Left lung (tissue), 10 donors: Measurements from ENCODE around the gene CYP1A1. TPM values are rescaled to one million over a fixed set of nuclear protein-coding genes. Genes with fewer than 3 reads are reported as not detected.

Experiments used
- ATAC-seq: fragments of 200-7000 bp; cut with Tn5 transposase; one replicate; pipeline ENCODE4 v1.9.1; 2020; ENCODE audit warnings: moderate library complexity
- DNase-seq, 4 donors: peaks; one replicate each; pipeline ENCODE4 v3.0.0-alpha.2; 2013 to 2020
- H3K27ac ChIP-seq, 2 donors: fragments of 200-600 bp; sonication (generic) in 1 of 2; one replicate each; pipeline versions ENCODE4 v1.5.0 to v1.8.0; 2020 to 2021
- H3K27me3 ChIP-seq, 2 donors: fragments of 200-600 bp; sonication (generic) in 1 of 2; one replicate each; pipeline versions ENCODE4 v1.5.0 to v1.8.0; 2020 to 2021
- H3K36me3 ChIP-seq, 2 donors: fragments of 200-600 bp; sonication (generic) in 1 of 2; one replicate each; pipeline versions ENCODE4 v1.5.0 to v1.8.0; 2020 to 2021
- H3K4me1 ChIP-seq, 2 donors: fragments of 200-600 bp; one replicate each; pipeline ENCODE4 v1.8.0; 2021
- H3K4me3 ChIP-seq, 2 donors: fragments of 200-600 bp; sonication (generic) in 1 of 2; one replicate each; pipeline versions ENCODE4 v1.5.0 to v1.8.0; 2020 to 2021; ENCODE audit warnings: mild to moderate bottlenecking in 1 of 2
- H3K9me3 ChIP-seq, 2 donors: fragments of 200-600 bp; sonication (generic) in 1 of 2; one replicate each; pipeline versions ENCODE4 v1.5.0 to v1.8.0; 2020 to 2021
- intact Hi-C, 2 donors: fragments of 100-400 bp; cut with DNase I; formaldehyde crosslinking; loops; one replicate each; pipeline versions ENCODE4 v1.11.2 to v1.14.2; 2022
- polyA plus RNA-seq, 6 donors: library from polyadenylated mRNA; unstranded; fragments of 120-200 nt; gene quantifications; one replicate each; pipeline ENCODE4 v1.2.1, GENCODE V29; 2013; ENCODE audit not compliant: insufficient read length in 6 of 6
- total RNA-seq, 2 donors: library from RNA; stranded (reverse); fragmentation: NEBNext Ultra II Directional; extraction: Animal tissue kit (Norgen Biotek cat#: 25700); gene quantifications; one replicate each; pipeline ENCODE4 v1.2.1, GENCODE V29; 2021
- TF ChIP-seq, protein P1 (sequence below), 2 donors: fragments of 200-600 bp; sonication (generic) in 1 of 2; IDR thresholded peaks; one replicate each; pipeline versions ENCODE4 v1.5.0 to v1.8.0; 2021; ENCODE audit warnings: antibody characterized with exemption in 2 of 2
- donor health status: DM: no; HTN: yes; CAD: no.
- donor health status: DM: no; HTN: no; CAD: no.

Gene CYP1A1
- total and polyA plus RNA-seq, 8 donors: 0.31 to 1.4 (median 0.86) TPM; not detected in 2

GRCh38 chr15:74723754-74724334, 1.5 kb downstream of the CYP1A1 start:
- no peaks in the 10 kb centered on the region for H3K9me3 ChIP-seq
- intact Hi-C loops: no loop called here
- H3K27ac ChIP-seq: no peak overlapping the region
- no peak overlapping the region for H3K4me3 ChIP-seq
- peaks cover 15 to 45% of the 10 kb centered on the region in 2 donors for H3K27me3 ChIP-seq
- TF ChIP-seq, protein P1, sequence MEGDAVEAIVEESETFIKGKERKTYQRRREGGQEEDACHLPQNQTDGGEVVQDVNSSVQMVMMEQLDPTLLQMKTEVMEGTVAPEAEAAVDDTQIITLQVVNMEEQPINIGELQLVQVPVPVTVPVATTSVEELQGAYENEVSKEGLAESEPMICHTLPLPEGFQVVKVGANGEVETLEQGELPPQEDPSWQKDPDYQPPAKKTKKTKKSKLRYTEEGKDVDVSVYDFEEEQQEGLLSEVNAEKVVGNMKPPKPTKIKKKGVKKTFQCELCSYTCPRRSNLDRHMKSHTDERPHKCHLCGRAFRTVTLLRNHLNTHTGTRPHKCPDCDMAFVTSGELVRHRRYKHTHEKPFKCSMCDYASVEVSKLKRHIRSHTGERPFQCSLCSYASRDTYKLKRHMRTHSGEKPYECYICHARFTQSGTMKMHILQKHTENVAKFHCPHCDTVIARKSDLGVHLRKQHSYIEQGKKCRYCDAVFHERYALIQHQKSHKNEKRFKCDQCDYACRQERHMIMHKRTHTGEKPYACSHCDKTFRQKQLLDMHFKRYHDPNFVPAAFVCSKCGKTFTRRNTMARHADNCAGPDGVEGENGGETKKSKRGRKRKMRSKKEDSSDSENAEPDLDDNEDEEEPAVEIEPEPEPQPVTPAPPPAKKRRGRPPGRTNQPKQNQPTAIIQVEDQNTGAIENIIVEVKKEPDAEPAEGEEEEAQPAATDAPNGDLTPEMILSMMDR (IDR thresholded peaks at IDR 0.05): no peak
- H3K4me1 ChIP-seq: peaks cover 0 to 18% of the 10 kb centered on the region in 2 donors
- peak in 2 of 4 donors; percentile 14 to 45 for DNase-seq
- no peaks in the 10 kb centered on the region for H3K36me3 ChIP-seq
- peak; percentile 57 for ATAC-seq

DNA sequence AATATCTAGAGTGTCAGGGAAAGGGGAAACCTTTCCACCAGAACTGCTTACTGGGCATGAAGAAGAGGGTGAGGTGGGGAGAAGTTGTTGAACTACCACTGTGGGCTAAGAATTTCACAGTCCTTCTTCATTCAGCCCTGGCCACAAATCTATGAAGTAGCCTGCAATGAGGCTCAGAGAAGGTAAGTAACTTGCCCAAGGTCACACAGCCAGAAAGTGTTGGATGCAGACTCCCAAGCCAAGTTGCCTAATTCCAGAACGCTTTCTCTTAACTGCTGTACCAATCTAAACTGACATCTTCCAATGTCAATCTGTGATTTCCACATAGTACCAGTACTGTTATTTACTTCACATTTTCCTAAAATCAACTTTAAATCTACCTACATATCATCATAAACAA, 2.1 kb downstream of the CYP1A1 start:
- ATAC-seq (no peak), DNase-seq (no peak)
- Histone ChIP-seq H3K4me1 (peaks cover 0 to 18% of the 10 kb centered on the region in 2 donors), H3K27ac (no peak overlapping the region), H3K4me3 (no peak overlapping the region), H3K9me3 (no peaks in the 10 kb centered on the region), H3K27me3 (peaks cover 15 to 42% of the 10 kb centered on the region in 2 donors), H3K36me3 (no peaks in the 10 kb centered on the region)
- TF ChIP-seq, protein P1 (IDR thresholded peaks at IDR 0.05): no peak
- intact Hi-C loops: no loop called here

DNA sequence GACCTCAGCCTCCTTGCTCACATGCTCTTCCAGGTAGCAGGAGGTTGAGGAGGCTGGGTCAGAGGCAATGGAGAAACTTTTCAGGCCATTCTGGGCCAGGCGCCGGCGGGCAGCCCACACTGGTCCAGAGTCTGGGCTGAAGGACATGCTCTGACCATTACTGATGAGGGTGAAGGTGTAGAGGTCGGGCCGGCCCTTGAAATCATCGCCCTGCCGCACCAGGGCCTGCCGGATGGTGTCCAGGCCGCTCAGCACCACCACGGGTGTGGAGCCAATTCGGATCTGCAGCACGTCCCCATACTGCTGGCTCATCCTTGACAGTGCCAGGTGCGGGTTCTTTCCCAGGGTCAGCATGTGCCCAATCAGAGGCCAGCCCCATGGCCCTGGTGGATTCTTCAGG, 2.7 kb downstream of the CYP1A1 start:
- DNase-seq: no peak
- peaks cover 15 to 36% of the 10 kb centered on the region in 2 donors for H3K27me3 ChIP-seq
- H3K36me3 ChIP-seq: no peaks in the 10 kb centered on the region
- TF ChIP-seq, protein P1 (IDR thresholded peaks at IDR 0.05): no peak
- intact Hi-C loops: no loop called here
- H3K4me3 ChIP-seq: no peak overlapping the region
- peaks cover 0 to 18% of the 10 kb centered on the region in 2 donors for H3K4me1 ChIP-seq
- no peak for ATAC-seq
- no peaks in the 10 kb centered on the region for H3K9me3 ChIP-seq
- H3K27ac ChIP-seq: no peak overlapping the region

- no peak overlapping the region for H3K27ac ChIP-seq
- ATAC-seq (no peak), DNase-seq (no peak)
- peaks cover 0 to 11% of the 10 kb centered on the region in 2 donors for H3K4me1 ChIP-seq
- intact Hi-C loops: no loop called here
- no peaks in the 10 kb centered on the region for H3K27me3 ChIP-seq
- TF ChIP-seq, protein P1 (IDR thresholded peaks at IDR 0.05): no peak
- H3K4me3 ChIP-seq: no peak overlapping the region
- no peaks in the 10 kb centered on the region for H3K9me3 ChIP-seq
- no peaks in the 10 kb centered on the region for H3K36me3 ChIP-seq
Observed at GRCh38 chr15:74716651-74717050, 8.7 kb downstream of the CYP1A1 start.

GRCh38 chr15:74712311-74712710, 13.0 kb downstream of the CYP1A1 start:
- Histone ChIP-seq H3K4me3 (no peak overlapping the region), H3K9me3 (no peaks in the 10 kb centered on the region), H3K4me1 (peaks cover 0 to 25% of the 10 kb centered on the region in 2 donors), H3K27ac (no peak overlapping the region), H3K27me3 (no peaks in the 10 kb centered on the region), H3K36me3 (no peaks in the 10 kb centered on the region)
- intact Hi-C loops: no loop called here
- DNase-seq (no peak), ATAC-seq (no peak)
- TF ChIP-seq, protein P1 (IDR thresholded peaks at IDR 0.05): no peak
